Transverse colon (tissue), 3 donors: Measurements from ENCODE around the gene PCDHGA9.

Source experiments
- CTCF ChIP-seq, 5 experiments: fragments of 200-600 bp in 3 of 5; fragments of 450-650 bp in 2 of 5; sonication (generic) in 3 of 5; IDR thresholded peaks; 1 replicate in 2 of 5; 2 replicates in 3 of 5; pipeline ENCODE4 v1.5.1; 2016 to 2017; ENCODE audit warnings: antibody characterized with exemption in 5 of 5, inconsistent platforms in 3 of 5, mild to moderate bottlenecking in 2 of 5, moderate library complexity in 1 of 5
- EP300 ChIP-seq: sonication (generic); formaldehyde crosslinking; IDR thresholded peaks from one replicate; pipeline ENCODE4 v1.6.1; 2017; ENCODE audit warnings: antibody characterized with exemption, low read depth

- TF ChIP-seq CTCF (IDR thresholded peaks at IDR 0.05) (no peak), EP300 (no peak)
These were observed 41.9 kb upstream of the PCDHGA9 start for GRCh38 chr5:141360685-141361084.
